Naive thymus-derived CD4-positive, alpha-beta T cell (primary cell): ENCODE measurements around the gene GRXCR1. TPM values are rescaled to one million over a fixed set of nuclear protein-coding genes. Genes with fewer than 3 reads are reported as not detected.

Experiments
- polyA plus RNA-seq, 2 donors: library from polyadenylated mRNA; unstranded; fragments of 300-500 nt; fragmentation: Illumina TruSeq; gene quantifications; one replicate each; pipeline ENCODE4 v1.2.3, GENCODE V29; 2021
- total RNA-seq, 6 experiments: library from RNA in 5 of 6; stranded (reverse) in 5 of 6; gene quantifications; 1 replicate in 5 of 6; 2 replicates in 1 of 6; pipeline ENCODE4 v1.2.3 and lab custom pipeline; 2021 to 2026

Gene GRXCR1
- total and polyA plus RNA-seq, 7 experiments from 2014 or later = not detected

Other genes starting within 250 kb of the GRXCR1 start
- gene ATP8A1, start 235.6 kb upstream of the GRXCR1 start, total RNA-seq = 10 to 100 TPM; 28.9 to 66.8 (median 54.4) TPM
- 10 to 100 TPM in 1 of 2 donors, 1 to 10 TPM in 1; 8.8 to 10.2 TPM for gene ATP8A1, start 235.6 kb upstream of the GRXCR1 start, polyA plus RNA-seq